ENCODE measurements around the gene BOK. TPM values are rescaled to one million over a fixed set of nuclear protein-coding genes. Genes with fewer than 3 reads are reported as not detected.
"Not testable (repeated sequence)": the region's sequence is repeated elsewhere in the genome, so short reads cannot be mapped to it uniquely, and the experiment has no call there.

The BOK gene
- total RNA-seq, 1 donor: 15.3 TPM

DNA sequence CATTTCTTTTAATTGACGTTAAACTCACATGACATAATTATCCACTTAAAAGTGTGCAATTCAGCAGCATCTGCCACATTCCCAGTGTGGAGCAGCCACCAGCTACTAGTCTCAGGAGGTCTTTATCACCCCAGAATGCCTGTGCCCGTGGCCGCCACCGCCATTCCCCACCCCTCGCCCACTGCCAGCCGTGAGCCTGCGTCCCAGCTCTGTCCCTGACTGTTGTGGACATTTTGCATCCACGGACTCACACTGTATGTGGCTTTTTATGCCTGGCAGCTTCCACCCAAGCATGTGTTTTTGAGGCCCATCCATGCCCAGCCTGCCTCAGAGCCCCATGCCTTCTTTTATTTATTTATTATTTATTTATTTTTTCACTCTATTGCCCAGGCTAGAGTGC is 9.2 kb downstream of the BOK start:
- TF ChIP-seq, protein P1, sequence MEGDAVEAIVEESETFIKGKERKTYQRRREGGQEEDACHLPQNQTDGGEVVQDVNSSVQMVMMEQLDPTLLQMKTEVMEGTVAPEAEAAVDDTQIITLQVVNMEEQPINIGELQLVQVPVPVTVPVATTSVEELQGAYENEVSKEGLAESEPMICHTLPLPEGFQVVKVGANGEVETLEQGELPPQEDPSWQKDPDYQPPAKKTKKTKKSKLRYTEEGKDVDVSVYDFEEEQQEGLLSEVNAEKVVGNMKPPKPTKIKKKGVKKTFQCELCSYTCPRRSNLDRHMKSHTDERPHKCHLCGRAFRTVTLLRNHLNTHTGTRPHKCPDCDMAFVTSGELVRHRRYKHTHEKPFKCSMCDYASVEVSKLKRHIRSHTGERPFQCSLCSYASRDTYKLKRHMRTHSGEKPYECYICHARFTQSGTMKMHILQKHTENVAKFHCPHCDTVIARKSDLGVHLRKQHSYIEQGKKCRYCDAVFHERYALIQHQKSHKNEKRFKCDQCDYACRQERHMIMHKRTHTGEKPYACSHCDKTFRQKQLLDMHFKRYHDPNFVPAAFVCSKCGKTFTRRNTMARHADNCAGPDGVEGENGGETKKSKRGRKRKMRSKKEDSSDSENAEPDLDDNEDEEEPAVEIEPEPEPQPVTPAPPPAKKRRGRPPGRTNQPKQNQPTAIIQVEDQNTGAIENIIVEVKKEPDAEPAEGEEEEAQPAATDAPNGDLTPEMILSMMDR (IDR thresholded peaks at IDR 0.05; ENCODE audit: insufficient read depth, low read length): no peak
- DNase-seq (ENCODE audit: low read depth): no peak
- no peak overlapping the region for H3K4me3 ChIP-seq (ENCODE audit: low read depth, low read length)

DNA sequence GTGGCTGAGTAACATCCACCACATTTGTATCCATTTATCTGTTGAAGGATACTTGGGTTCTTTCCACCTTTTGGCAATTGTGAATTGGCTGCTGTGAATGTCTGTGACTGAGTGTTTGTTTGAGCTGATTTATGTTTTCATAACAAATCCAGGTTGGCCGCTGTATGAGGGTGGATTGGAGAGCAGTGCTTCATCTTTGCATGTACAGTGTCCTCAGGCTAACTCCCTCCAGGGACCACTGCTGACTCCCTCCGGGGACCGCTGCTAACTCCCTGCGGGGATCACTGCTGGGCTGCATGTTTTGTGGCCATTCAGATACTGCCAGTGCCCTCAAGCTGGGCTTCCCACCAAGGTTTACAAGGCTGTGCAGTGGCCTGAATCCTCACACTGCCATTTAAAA is 10.2 kb downstream of the BOK start:
- no peak overlapping the region for H3K4me3 ChIP-seq (ENCODE audit: low read depth, low read length)
- TF ChIP-seq, protein P1 (IDR thresholded peaks at IDR 0.05; ENCODE audit: insufficient read depth, low read length): no peak
- DNase-seq (ENCODE audit: low read depth): no peak

DNA sequence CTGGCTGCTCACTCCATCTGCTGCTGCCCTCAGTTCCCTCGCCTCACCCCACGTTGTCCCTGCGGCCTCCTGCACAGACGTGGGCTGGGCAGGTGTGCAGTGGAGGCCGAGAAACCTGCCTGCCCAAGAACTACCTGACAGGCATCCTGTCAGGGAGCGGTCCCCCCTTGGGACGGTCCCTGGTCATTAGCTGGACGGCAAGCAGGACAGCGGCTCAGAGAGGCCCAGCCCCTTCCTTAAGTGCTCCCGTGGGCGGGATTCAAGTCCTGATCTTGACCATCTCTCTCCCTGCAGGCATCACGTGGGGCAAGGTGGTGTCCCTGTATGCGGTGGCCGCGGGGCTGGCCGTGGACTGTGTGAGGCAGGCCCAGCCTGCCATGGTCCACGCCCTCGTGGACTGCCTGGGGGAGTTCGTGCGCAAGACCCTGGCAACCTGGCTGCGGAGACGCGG is 11.3 kb downstream of the BOK start:
- TF ChIP-seq, protein P1 (IDR thresholded peaks at IDR 0.05; ENCODE audit: insufficient read depth, low read length): no peak
- no peak overlapping the region for H3K4me3 ChIP-seq (ENCODE audit: low read depth, low read length)
- no peak for DNase-seq (ENCODE audit: low read depth)

DNA sequence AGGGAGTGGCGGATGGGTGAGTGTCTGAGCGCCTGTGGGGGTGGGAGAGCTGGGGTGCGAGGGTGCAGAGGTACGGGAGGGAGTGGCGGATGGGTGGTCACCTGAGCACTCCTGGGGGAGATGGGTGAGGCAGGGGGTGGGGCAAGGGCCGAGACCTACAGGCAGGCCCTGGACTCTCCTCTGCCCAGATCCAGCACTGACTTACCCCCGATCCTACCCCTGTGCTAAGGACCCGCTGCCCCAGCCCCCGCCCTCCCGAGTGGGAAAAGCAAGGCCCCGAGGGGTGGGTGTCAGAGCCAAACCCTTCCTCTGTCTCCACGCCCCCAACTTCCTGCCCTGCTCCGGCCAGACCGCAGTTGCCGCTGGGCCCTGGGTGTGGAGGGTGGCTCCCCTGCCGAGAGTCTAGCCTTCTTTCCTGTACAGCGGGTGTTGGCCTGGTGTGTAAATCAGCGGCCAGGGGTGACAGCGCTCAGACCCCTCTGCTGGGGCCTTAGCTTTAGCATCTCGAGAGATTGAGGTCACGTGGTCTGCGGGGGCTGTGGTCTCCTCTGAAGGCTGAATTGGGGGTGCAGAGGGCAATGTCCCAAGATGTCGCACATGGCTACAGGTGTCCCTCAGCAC is 12.5 kb downstream of the BOK start:
- H3K4me3 ChIP-seq (ENCODE audit: low read depth, low read length): no peak overlapping the region
- TF ChIP-seq, protein P1 (IDR thresholded peaks at IDR 0.05; ENCODE audit: insufficient read depth, low read length): no peak
- DNase-seq (ENCODE audit: low read depth): no peak

DNA sequence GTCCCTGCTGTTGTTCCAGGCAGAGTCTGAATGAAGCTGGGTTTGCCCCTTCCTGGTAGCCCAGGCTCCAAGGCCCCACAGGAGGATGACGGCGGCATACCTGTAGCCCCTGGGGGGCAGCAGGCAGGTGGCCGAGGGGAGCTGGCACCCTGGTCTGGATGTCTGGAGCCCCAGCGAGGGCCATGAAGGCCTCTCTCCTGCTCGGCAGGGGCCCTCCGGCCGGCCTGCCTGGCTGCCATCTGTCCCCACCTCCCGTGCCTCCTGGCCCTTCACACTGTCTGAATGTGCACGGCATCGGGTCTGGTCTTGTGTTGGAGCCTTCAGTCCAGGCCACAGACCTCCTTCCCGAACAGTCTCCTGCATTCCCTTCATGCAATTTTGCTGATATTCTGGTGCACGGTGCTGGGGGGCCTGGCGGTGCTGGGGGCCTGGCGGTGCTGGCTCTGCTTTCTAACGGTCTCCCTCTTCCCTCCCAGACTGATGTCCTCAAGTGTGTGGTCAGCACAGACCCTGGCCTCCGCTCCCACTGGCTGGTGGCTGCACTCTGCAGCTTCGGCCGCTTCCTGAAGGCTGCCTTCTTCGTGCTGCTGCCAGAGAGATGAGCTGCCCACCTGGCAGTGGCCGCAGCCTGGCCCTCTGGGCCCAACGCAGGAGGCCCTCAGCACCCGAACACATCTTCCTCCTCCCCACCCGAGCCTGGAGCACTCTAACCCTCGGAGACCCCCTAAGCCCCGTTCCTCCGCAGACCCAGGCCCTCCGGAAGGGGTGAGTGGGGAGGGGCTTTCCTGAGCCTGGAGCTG is 13.5 kb downstream of the BOK start:
- DNase-seq (ENCODE audit: low read depth): no peak
- TF ChIP-seq, protein P1 (IDR thresholded peaks at IDR 0.05; ENCODE audit: insufficient read depth, low read length): no peak
- H3K4me3 ChIP-seq (ENCODE audit: low read depth, low read length): no peak overlapping the region

DNA sequence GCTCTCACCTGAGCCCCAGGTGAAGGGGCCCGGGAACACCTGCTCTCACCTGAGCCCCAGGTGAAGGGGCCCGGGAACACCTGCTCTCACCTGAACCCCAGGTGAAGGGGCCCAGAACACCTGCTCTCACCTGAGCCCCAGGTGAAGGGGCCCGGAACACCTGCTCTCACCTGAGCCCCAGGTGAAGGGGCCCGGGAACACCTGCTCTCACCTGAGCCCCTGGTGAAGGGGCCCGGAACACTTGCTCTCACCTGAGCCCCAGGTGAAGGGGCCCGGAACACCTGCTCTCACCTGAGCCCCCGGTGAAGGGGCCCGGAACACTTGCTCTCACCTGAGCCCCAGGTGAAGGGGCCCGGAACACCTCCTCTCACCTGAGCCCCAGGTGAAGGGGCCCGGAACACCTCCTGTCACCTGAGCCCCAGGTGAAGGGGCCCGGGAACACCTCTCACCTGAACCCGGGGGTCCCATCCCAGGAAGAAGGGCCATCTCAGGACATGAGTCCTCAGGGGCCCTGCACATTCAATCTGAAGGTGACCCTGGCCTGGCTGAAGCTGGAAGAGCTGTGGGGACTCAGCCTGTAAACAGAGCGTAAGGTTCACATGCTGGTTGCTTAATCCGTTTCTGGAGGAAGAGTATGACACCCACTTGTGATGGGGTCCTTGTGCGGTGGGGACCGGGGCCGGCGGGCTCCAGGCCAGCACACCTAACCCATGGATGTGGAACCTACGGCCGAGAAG is 14.5 kb downstream of the BOK start:
- DNase-seq (ENCODE audit: low read depth); H3K4me3 ChIP-seq (ENCODE audit: low read depth, low read length): not testable (repeated sequence)

DNA sequence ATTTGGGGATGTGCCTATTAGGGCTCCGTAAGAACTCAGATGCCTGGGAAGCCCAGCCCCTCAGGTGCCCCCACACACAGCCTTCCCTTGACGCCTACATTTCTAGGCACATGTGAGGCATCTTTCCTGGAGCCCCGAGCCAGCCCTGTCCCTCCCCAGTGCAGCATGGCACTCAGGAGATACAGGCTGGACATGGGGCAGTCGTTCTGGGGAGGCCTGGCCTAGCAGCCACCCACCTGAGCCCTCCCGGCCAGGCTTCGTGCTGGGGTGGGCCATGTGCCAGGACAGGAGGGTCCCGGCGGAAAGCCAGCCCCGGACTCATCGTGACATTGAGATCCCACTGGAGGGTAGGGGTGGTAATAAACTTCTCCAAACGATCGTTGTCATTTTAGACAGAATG is 15.2 kb downstream of the BOK start:
- H3K4me3 ChIP-seq (ENCODE audit: low read depth, low read length): no peak overlapping the region
- no peak for DNase-seq (ENCODE audit: low read depth)
- TF ChIP-seq, protein P1 (IDR thresholded peaks at IDR 0.05; ENCODE audit: insufficient read depth, low read length): no peak

Measured in fibroblast of the aortic adventitia (primary cell).